Activated CD8-positive, alpha-beta T cell treated with anti-CD3 and anti-CD28 coated beads for 36 hours (primary cell): ENCODE data around the gene WFIKKN2. TPM values are rescaled to one million over a fixed set of nuclear protein-coding genes. Genes with fewer than 3 reads are reported as not detected.

Source experiments
- ATAC-seq: fragments of 200-7000 bp; cut with Tn5 transposase; one replicate; pipeline ENCODE4 v1.10.0; 2021; ENCODE audit warnings: mild to moderate bottlenecking, moderate library complexity
- CTCF ChIA-PET: fragments of 350-600 bp; sonication (Branson Sonifier 250); formaldehyde crosslinking; loops from one replicate; lab custom pipeline; 2021; ENCODE audit warnings: antibody characterized with exemption; lab: Charles Lee
- POLR2A ChIA-PET: fragments of 350-600 bp; sonication (Branson Sonifier 250); formaldehyde crosslinking; loops from one replicate; lab custom pipeline; 2021; ENCODE audit warnings: antibody characterized with exemption; lab: Charles Lee
- DNase-seq: peaks from one replicate; pipeline ENCODE4 v3.0.0-alpha.2; 2020
- H3K27ac Mint-ChIP-seq: one replicate; pipeline ENCODE4 v1.8.0; 2021; ENCODE audit warnings: mild to moderate bottlenecking, mixed read lengths
- H3K27me3 Mint-ChIP-seq: one replicate; pipeline ENCODE4 v1.8.0; 2021; ENCODE audit warnings: mixed read lengths
- H3K36me3 Mint-ChIP-seq: one replicate; pipeline ENCODE4 v1.8.0; 2021; ENCODE audit warnings: low read depth, mixed read lengths
- H3K4me1 Mint-ChIP-seq: one replicate; pipeline ENCODE4 v1.8.0; 2021; ENCODE audit warnings: low read depth, mixed read lengths
- H3K4me3 Mint-ChIP-seq: one replicate; pipeline ENCODE4 v1.8.0; 2021; ENCODE audit warnings: mild to moderate bottlenecking, moderate library complexity, mixed read lengths
- H3K9me3 Mint-ChIP-seq: one replicate; pipeline ENCODE4 v1.8.0; 2021; ENCODE audit warnings: mixed read lengths
- CTCF ChIP-seq: fragments of 200-600 bp; IDR thresholded peaks from one replicate; pipeline ENCODE4 v1.8.0; 2022; ENCODE audit warnings: antibody characterized with exemption, mild to moderate bottlenecking
- intact Hi-C: fragments of 100-400 bp; cut with micrococcal nuclease; formaldehyde crosslinking; loops from one replicate; pipeline ENCODE4 v1.10.0; 2022
- total RNA-seq, 2 experiments: library from RNA; stranded (reverse); gene quantifications; one replicate each; pipeline ENCODE4 v1.2.3, GENCODE V29; 2021

The WFIKKN2 gene
- total RNA-seq, 2 experiments from 2014 or later, result not detected

DNA sequence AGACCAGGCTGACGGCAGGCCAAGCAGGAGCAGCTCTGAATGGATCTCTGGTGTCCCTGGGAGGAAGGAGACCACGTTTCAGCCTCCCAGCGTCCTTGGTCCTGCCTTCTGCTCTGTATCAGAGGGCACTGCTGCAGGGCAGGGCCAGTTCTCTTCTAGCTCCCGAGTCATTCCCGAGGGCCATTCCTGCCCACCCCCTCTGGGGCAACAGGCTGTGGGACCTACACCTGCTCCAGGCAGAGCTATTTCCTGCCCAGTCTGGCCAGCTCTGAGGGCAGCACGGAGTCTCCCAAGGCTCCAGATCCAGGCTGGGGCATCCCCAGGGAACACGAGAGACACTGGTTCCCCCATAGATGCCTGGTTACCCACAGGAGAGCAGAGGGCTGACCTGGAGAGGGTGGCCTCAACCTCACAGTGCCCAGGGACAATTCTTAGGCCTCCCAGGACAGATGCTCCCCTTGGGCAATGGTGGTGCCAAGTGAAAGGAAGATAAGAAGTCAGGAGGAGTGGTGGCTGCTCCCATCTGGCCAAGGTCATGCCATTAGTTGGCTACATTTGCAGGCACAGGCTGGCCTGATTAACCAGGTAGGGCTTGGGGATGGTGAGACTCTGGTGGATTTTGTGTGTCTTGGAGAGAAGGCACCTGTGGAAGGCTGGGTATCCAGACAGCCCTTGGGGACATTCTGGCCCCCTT is 2.0 kb downstream of the WFIKKN2 start:
- Mint-ChIP-seq H3K27ac (no peak overlapping the region), H3K4me3 (no peak overlapping the region), H3K27me3 (peaks cover 4% of the 10 kb centered on the region), H3K36me3 (no peaks in the 10 kb centered on the region), H3K4me1 (no peaks in the 10 kb centered on the region), H3K9me3 (no peaks in the 10 kb centered on the region)
- ChIA-PET CTCF (no interaction called here), POLR2A (no interaction called here)
- DNase-seq, result no peak
- ATAC-seq, result no peak
- TF ChIP-seq CTCF, result no peak
- intact Hi-C loops, result no loop called here

GRCh38 chr17:50837980-50838954 is 2.9 kb downstream of the WFIKKN2 start:
- TF ChIP-seq CTCF, result no peak
- Mint-ChIP-seq H3K27ac (no peak overlapping the region), H3K4me3 (no peak overlapping the region), H3K36me3 (no peaks in the 10 kb centered on the region), H3K27me3 (peaks cover 4% of the 10 kb centered on the region), H3K4me1 (no peaks in the 10 kb centered on the region), H3K9me3 (no peaks in the 10 kb centered on the region)
- POLR2A ChIA-PET, result interaction anchor here (0.9 to 1.1 kb wide), 2 partner anchors 79 to 107 kb away, joined by 3 read pairs; no protein-coding TSS in a partner anchor
- CTCF ChIA-PET, result interaction anchor here (0.8 to 1.7 kb wide), 4 partner anchors 11 to 22 kb away, joined by 3 to 8 read pairs (median 4); no protein-coding TSS in a partner anchor
- DNase-seq (no peak), ATAC-seq (no peak)
- intact Hi-C loops, result no loop called here

GRCh38 chr17:50839591-50840310 is 4.4 kb downstream of the WFIKKN2 start:
- no peak for ATAC-seq
- no peaks in the 10 kb centered on the region for H3K36me3 Mint-ChIP-seq
- POLR2A ChIA-PET, result interaction anchor here (0.9 kb wide), 1 partner anchor 57 kb away, joined by 3 read pairs; no protein-coding TSS in a partner anchor
- CTCF ChIA-PET, result interaction anchor here (1.3 to 1.7 kb wide), 5 partner anchors 9 to 108 kb away, joined by 3 to 8 read pairs (median 4); no protein-coding TSS in a partner anchor
- peaks cover 1% of the 10 kb centered on the region for H3K27me3 Mint-ChIP-seq
- no peak for DNase-seq
- H3K4me1 Mint-ChIP-seq, result no peaks in the 10 kb centered on the region
- H3K4me3 Mint-ChIP-seq, result no peak overlapping the region
- no peak overlapping the region for H3K27ac Mint-ChIP-seq
- intact Hi-C loops, result loop anchor here (5.0 to 10.0 kb wide), 2 partner anchors 57 to 295 kb away; partner anchors contain the start of gene SPATA20
- no peak for TF ChIP-seq CTCF
- no peaks in the 10 kb centered on the region for H3K9me3 Mint-ChIP-seq

DNA sequence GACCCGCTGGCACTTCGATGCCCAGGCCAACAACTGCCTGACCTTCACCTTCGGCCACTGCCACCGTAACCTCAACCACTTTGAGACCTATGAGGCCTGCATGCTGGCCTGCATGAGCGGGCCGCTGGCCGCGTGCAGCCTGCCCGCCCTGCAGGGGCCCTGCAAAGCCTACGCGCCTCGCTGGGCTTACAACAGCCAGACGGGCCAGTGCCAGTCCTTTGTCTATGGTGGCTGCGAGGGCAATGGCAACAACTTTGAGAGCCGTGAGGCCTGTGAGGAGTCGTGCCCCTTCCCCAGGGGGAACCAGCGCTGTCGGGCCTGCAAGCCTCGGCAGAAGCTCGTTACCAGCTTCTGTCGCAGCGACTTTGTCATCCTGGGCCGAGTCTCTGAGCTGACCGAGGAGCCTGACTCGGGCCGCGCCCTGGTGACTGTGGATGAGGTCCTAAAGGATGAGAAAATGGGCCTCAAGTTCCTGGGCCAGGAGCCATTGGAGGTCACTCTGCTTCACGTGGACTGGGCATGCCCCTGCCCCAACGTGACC is 5.0 kb downstream of the WFIKKN2 start:
- no peak for TF ChIP-seq CTCF
- Mint-ChIP-seq H3K36me3 (no peaks in the 10 kb centered on the region), H3K4me3 (no peak overlapping the region), H3K9me3 (no peaks in the 10 kb centered on the region), H3K27ac (no peak overlapping the region), H3K27me3 (no peaks in the 10 kb centered on the region), H3K4me1 (no peaks in the 10 kb centered on the region)
- ChIA-PET CTCF (interaction anchor here (1.3 to 2.2 kb wide), 4 partner anchors 12 to 110 kb away, joined by 3 to 6 read pairs (median 4); no protein-coding TSS in a partner anchor), POLR2A (no interaction called here)
- DNase-seq, result no peak
- intact Hi-C loops, result loop anchor here (5.0 to 10.0 kb wide), 2 partner anchors 58 to 296 kb away; partner anchors contain the start of gene SPATA20
- ATAC-seq, result no peak
